Uterus (tissue), 4 donors: ENCODE measurements around the gene DNHD1. TPM values are rescaled to one million over a fixed set of nuclear protein-coding genes. Genes with fewer than 3 reads are reported as not detected.

ENCODE experiments used
- DNase-seq, 2 donors: peaks; one replicate each; pipeline ENCODE4 v3.0.0-alpha.2; 2019 to 2020
- H3K27ac ChIP-seq, 2 donors: fragments of 200-600 bp; sonication (generic); 1 replicate in 1 of 2; 2 replicates in 1 of 2; pipeline ENCODE4 v1.5.1; 2016 to 2018
- H3K27me3 ChIP-seq, 2 donors: fragments of 200-600 bp; sonication (generic); one replicate each; pipeline ENCODE4 v1.5.1; 2018 to 2019; ENCODE audit warnings: control low read depth in 1 of 2
- H3K36me3 ChIP-seq, 2 donors: fragments of 200-600 bp; sonication (generic); one replicate each; pipeline ENCODE4 v1.5.1; 2019; ENCODE audit warnings: control low read depth in 1 of 2
- H3K4me1 ChIP-seq, 2 donors: fragments of 200-600 bp; sonication (generic); one replicate each; pipeline ENCODE4 v1.5.1; 2018 to 2019; ENCODE audit warnings: control low read depth in 1 of 2
- H3K4me3 ChIP-seq, 2 donors: fragments of 200-600 bp; sonication (generic); 1 replicate in 1 of 2; 2 replicates in 1 of 2; pipeline ENCODE4 v1.5.1; 2018 to 2019; ENCODE audit warnings: mild to moderate bottlenecking in 1 of 2
- H3K9me3 ChIP-seq, 2 donors: fragments of 200-600 bp; sonication (generic); one replicate each; pipeline ENCODE4 v1.5.1; 2019; ENCODE audit warnings: control low read depth in 1 of 2
- POLR2A ChIP-seq, 2 donors: fragments of 450-650 bp; IDR thresholded peaks; one replicate each; pipeline ENCODE4 v1.6.1; 2016; ENCODE audit warnings: antibody characterized with exemption in 2 of 2, mild to moderate bottlenecking in 1 of 2, moderate library complexity in 1 of 2
- intact Hi-C: fragments of 100-400 bp; cut with DNase I; formaldehyde crosslinking; loops from one replicate; pipeline ENCODE4 v1.15.1; 2023; ENCODE audit warnings: low total_unique reads
- total RNA-seq, 4 donors: library from RNA; depleted of rRNA in 3 of 4; stranded (reverse); fragments of >200 nt in 3 of 4; gene quantifications; one replicate each; pipeline versions ENCODE4 v1.1.0 to v1.2.4, GENCODE V29; 2014 to 2023
- TF ChIP-seq, protein P1 (sequence below), 4 experiments: fragments of 200-600 bp in 2 of 4; fragments of 450-650 bp in 2 of 4; sonication (generic) in 2 of 4; IDR thresholded peaks; one replicate each; pipeline ENCODE4 v1.5.1; 2016 to 2019; ENCODE audit warnings: antibody characterized with exemption in 4 of 4, mild to moderate bottlenecking in 2 of 4, moderate library complexity in 1 of 4
- donor health status: DM: yes; HTN: yes; CAD: no.

DNHD1 gene
- total RNA-seq, 4 donors from 2014 or later: 9.4 to 32.5 (median 22.5) TPM

DNA sequence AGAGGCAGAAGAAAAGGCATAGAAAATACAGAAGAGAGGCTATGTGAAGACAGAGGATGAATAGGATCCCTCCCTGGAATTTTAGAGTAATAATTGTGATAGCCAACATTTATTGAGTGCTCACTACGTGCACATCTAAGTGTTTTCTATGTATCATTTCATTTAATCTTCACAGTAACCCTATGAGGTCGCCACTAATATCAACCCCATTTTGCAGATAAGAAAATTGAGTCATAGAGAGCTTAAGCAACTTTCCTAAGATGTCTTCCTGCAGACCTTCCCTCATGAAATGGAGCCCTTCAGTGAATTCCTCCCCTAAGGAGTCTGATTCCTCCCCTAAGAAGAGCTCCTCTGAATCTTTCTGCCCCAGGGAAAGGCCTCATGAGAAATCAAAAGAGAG is 68.2 kb downstream of the DNHD1 start:
- TF ChIP-seq, protein P1, sequence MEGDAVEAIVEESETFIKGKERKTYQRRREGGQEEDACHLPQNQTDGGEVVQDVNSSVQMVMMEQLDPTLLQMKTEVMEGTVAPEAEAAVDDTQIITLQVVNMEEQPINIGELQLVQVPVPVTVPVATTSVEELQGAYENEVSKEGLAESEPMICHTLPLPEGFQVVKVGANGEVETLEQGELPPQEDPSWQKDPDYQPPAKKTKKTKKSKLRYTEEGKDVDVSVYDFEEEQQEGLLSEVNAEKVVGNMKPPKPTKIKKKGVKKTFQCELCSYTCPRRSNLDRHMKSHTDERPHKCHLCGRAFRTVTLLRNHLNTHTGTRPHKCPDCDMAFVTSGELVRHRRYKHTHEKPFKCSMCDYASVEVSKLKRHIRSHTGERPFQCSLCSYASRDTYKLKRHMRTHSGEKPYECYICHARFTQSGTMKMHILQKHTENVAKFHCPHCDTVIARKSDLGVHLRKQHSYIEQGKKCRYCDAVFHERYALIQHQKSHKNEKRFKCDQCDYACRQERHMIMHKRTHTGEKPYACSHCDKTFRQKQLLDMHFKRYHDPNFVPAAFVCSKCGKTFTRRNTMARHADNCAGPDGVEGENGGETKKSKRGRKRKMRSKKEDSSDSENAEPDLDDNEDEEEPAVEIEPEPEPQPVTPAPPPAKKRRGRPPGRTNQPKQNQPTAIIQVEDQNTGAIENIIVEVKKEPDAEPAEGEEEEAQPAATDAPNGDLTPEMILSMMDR (IDR thresholded peaks at IDR 0.05): no peak
- TF ChIP-seq POLR2A (IDR thresholded peaks at IDR 0.05): no peak
- no peak overlapping the region for H3K27ac ChIP-seq
- no peaks in the 10 kb centered on the region for H3K4me1 ChIP-seq
- H3K9me3 ChIP-seq: no peaks in the 10 kb centered on the region
- H3K36me3 ChIP-seq: no peaks in the 10 kb centered on the region
- no peak overlapping the region for H3K4me3 ChIP-seq
- H3K27me3 ChIP-seq: no peaks in the 10 kb centered on the region
- no peak for DNase-seq
- intact Hi-C loops: no loop called here

DNA sequence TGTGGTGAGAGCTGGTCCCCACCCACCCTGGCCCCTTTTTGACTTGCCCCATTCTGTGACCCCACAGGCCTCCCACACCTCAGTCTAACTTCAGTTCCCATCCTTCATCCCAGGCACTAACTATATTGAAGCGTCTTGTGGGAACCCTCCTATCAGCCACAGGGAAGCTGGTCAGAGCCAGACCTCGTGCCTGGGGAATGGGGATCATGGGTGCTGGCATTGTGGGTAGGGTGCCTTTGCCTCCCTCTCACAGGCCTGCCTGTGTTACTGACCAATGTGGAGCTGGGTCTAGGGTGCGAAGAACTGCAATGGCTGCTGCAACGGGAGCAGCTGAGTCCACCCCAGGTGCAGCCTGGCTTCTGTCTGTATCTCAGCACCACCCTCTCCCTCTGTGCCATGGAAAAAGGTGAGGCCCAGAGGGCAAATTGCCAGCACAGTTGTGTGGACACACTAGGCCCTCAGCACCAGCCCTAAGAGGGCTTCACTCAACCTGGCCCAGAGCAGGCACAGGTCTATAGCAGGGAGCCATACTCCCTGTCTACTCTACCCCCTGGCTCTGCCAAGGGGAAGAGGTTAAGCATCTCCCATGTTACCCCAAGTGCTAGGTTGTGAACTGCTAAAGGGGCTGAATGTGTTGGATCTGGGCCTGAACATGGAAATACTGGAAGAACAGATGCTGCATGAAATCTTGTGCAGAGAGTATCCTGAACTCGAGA is 69.1 kb downstream of the DNHD1 start:
- no peak for TF ChIP-seq POLR2A (IDR thresholded peaks at IDR 0.05)
- TF ChIP-seq, protein P1 (IDR thresholded peaks at IDR 0.05): no peak
- intact Hi-C loops: no loop called here
- H3K4me3 ChIP-seq: no peak overlapping the region
- H3K36me3 ChIP-seq: no peaks in the 10 kb centered on the region
- no peak for DNase-seq
- no peak overlapping the region for H3K27ac ChIP-seq
- no peaks in the 10 kb centered on the region for H3K27me3 ChIP-seq
- no peaks in the 10 kb centered on the region for H3K4me1 ChIP-seq
- no peaks in the 10 kb centered on the region for H3K9me3 ChIP-seq

DNA sequence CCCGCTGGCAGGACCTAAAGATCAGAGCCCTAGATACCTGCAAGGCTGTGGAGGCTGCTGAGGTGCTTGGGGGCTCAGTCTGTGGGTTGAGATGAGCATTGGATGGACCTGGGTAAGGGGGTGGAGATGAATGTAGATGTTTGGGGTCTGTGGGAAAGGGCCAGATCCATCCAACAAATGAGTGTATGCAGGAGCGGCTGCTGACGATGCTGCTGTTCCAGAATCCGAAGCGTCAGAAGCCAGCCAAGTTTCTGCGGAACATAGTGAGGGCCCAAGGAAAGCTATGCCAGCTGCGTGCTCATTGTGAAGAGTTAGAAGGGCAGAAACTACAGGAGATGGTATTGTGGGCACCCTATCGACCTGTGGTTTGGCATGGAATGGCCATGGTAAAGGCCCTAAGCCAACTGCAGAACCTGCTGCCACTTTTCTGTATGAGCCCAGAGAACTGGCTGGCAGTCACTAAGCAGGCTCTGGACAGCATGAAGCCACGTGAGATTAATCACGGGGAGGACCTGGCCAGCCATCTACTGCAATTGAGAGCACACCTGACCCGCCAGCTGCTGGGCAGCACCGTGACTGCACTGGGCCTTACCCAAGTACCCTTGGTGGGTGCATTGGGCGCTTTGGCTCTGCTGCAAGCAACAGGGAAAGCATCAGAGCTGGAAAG is 69.8 kb downstream of the DNHD1 start:
- Histone ChIP-seq H3K9me3 (no peaks in the 10 kb centered on the region), H3K27me3 (no peaks in the 10 kb centered on the region), H3K36me3 (no peaks in the 10 kb centered on the region), H3K4me3 (no peak overlapping the region), H3K27ac (no peak overlapping the region), H3K4me1 (no peaks in the 10 kb centered on the region)
- intact Hi-C loops: no loop called here
- no peak for DNase-seq
- no peak for TF ChIP-seq POLR2A (IDR thresholded peaks at IDR 0.05)
- TF ChIP-seq, protein P1 (IDR thresholded peaks at IDR 0.05): no peak

DNA sequence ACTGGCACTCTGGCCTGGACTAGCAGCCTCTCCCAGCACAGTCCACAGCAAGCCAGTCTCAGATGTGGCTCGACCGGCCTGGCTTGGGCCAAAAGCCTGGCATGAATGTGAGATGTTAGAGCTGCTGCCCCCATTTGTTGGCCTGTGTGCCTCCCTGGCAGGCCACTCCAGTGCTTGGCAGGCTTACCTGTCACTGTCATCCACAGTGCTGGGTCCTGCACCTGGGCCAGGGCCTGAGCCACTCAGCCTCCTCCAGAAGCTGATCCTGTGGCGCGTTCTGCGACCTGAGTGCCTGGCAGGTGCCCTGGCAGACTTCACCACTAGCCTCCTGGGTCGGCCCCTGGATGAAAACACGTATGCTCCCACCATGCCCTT is 70.3 kb downstream of the DNHD1 start:
- TF ChIP-seq, protein P1 (IDR thresholded peaks at IDR 0.05): no peak
- Histone ChIP-seq H3K27me3 (no peaks in the 10 kb centered on the region), H3K27ac (no peak overlapping the region), H3K36me3 (no peaks in the 10 kb centered on the region), H3K9me3 (no peaks in the 10 kb centered on the region), H3K4me1 (no peaks in the 10 kb centered on the region), H3K4me3 (no peak overlapping the region)
- no peak for DNase-seq
- intact Hi-C loops: no loop called here

DNA sequence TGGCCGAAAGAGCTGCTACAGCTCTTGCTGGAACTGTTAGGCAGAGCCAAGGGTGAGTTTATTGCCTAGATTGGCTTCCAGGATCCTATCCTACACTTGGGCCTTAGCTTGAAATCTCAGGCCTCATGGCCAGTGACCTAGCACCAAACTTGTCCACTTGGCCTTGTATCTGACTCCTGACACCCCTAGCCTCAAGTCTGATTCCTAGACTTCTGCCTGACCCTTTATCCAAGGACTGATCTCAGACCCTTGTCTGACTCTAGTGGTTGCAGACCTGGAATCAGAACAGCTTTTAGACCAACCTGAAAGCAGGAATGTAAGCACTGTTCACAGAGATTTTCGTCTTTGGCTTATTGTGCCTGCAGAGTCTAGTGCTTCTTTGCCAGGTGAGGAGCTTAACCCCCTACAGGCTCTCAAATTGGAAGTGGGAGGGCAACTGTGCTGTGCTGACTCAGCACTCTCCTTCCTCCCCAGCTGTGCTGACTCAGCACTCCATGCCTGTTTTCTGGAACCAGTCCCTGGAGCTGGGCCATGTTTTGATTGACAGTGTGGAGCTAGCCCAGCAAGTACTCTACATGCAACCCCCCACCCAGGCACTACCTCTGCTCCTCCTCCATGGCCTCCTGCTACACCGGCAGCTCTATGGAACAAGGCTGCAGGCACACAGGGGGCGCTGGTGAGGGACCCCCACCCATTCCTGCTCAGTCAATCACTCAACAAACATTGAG is 71.3 kb downstream of the DNHD1 start:
- no peaks in the 10 kb centered on the region for H3K36me3 ChIP-seq
- H3K4me1 ChIP-seq: no peaks in the 10 kb centered on the region

More for the DNA sequence above, 71.3 kb downstream of the DNHD1 start:
- no peak for DNase-seq
- no peaks in the 10 kb centered on the region for H3K27me3 ChIP-seq
- H3K27ac ChIP-seq: no peak overlapping the region
- intact Hi-C loops: no loop called here
- H3K4me3 ChIP-seq: no peak overlapping the region
- TF ChIP-seq POLR2A (IDR thresholded peaks at IDR 0.05): no peak
- TF ChIP-seq, protein P1 (IDR thresholded peaks at IDR 0.05): no peak
- H3K9me3 ChIP-seq: no peaks in the 10 kb centered on the region
